BJ (cell line): Measurements from ENCODE around the gene RINL. TPM values are rescaled to one million over a fixed set of nuclear protein-coding genes. Genes with fewer than 3 reads are reported as not detected.

Source experiments
- CTCF ChIA-PET: fragments of 350-600 bp; formaldehyde crosslinking; extraction: SDS; loops from one replicate; lab custom pipeline; 2021; ENCODE audit warnings: antibody characterized with exemption, inconsistent platforms; lab: Yijun Ruan, JAX
- POLR2A ChIA-PET: fragments of 300-600 bp; sonication (Branson Sonifier 250); formaldehyde crosslinking; extraction: SDS; loops from one replicate; lab custom pipeline; 2021; ENCODE audit warnings: antibody characterized with exemption; lab: Charles Lee
- DNase-seq: peaks from one replicate; pipeline ENCODE4 v3.0.0-alpha.2; 2011; ENCODE audit warnings: low read depth
- H3K27me3 ChIP-seq: 2 replicates; pipeline ENCODE4 v1.6.0; 2011; ENCODE audit warnings: low read length; ENCODE audit not compliant: control insufficient read depth, insufficient read depth
- H3K36me3 ChIP-seq: 2 replicates; pipeline ENCODE4 v1.5.1; 2011; ENCODE audit warnings: low read length; ENCODE audit not compliant: control insufficient read depth, insufficient read depth
- H3K4me3 ChIP-seq: 2 replicates; pipeline ENCODE4 v1.5.1; 2011; ENCODE audit warnings: low read depth, mild to moderate bottlenecking, control low read depth, low read length
- CTCF ChIP-seq: IDR thresholded peaks from 2 replicates; pipeline ENCODE4 v1.5.1; 2011; ENCODE audit warnings: low read depth, mild to moderate bottlenecking, control low read depth, inconsistent platforms, low read length, moderate library complexity; ENCODE audit not compliant: insufficient read depth
- polyA plus RNA-seq: library from polyadenylated mRNA; depleted of rRNA; stranded (reverse); fragments of >200 nt; gene quantifications from 2 replicates; pipeline ENCODE4 v1.2.3, GENCODE V29; 2011

The RINL gene
- polyA plus RNA-seq, 1 experiment, result 1.9 TPM

GRCh38 chr19:38853214-38853613, 24.9 kb downstream of the RINL start:
- Histone ChIP-seq H3K27me3 (no peaks in the 10 kb centered on the region), H3K4me3 (peak overlapping the region; percentile 90), H3K36me3 (no peaks in the 10 kb centered on the region)
- TF ChIP-seq CTCF, result no peak
- ChIA-PET CTCF (interaction anchor here (0.8 to 3.2 kb wide), 8 partner anchors 8 to 216 kb away, joined by 3 to 16 read pairs (median 5); partner anchors contain the start of genes MRPS12 and SARS2), POLR2A (no interaction called here)
- no peak for DNase-seq

GRCh38 chr19:38852231-38853044, 25.6 kb downstream of the RINL start:
- no peak for DNase-seq
- Histone ChIP-seq H3K27me3 (no peaks in the 10 kb centered on the region), H3K36me3 (peaks cover 3% of the 10 kb centered on the region), H3K4me3 (peak overlapping the region; percentile 90)
- ChIA-PET POLR2A (interaction anchor here (0.5 to 0.6 kb wide), 2 partner anchors 193 to 314 kb away, joined by 5 to 9 read pairs; no protein-coding TSS in a partner anchor), CTCF (interaction anchor here (0.8 to 3.2 kb wide), 9 partner anchors 9 to 218 kb away, joined by 3 to 16 read pairs (median 5); partner anchors contain the start of genes MRPS12 and SARS2)
- TF ChIP-seq CTCF, result no peak

GRCh38 chr19:38851622-38852230, 26.3 kb downstream of the RINL start:
- POLR2A ChIA-PET, result interaction anchor here (0.5 to 1.0 kb wide), 4 partner anchors 20 to 313 kb away, joined by 3 to 9 read pairs (median 6); partner anchors contain the start of gene ECH1
- no peak for DNase-seq
- Histone ChIP-seq H3K27me3 (no peaks in the 10 kb centered on the region), H3K36me3 (peaks cover 5% of the 10 kb centered on the region), H3K4me3 (peak overlapping the region; percentile 90)
- no peak for TF ChIP-seq CTCF
- CTCF ChIA-PET, result interaction anchor here (1.0 to 3.2 kb wide), 5 partner anchors 10 to 218 kb away, joined by 3 to 16 read pairs (median 5); no protein-coding TSS in a partner anchor

- H3K27me3 ChIP-seq, result no peaks in the 10 kb centered on the region
- ChIA-PET CTCF (interaction anchor here (1.0 to 3.2 kb wide), 5 partner anchors 10 to 217 kb away, joined by 3 to 16 read pairs (median 3); partner anchors contain the start of genes MRPS12 and SARS2), POLR2A (interaction anchor here (0.6 to 1.0 kb wide), 4 partner anchors 12 to 202 kb away, joined by 3 to 9 read pairs (median 8); partner anchors contain the start of gene ECH1)
- no peak for DNase-seq
- peaks cover 9% of the 10 kb centered on the region for H3K36me3 ChIP-seq
- H3K4me3 ChIP-seq, result peak overlapping the region; percentile 90
- no peak for TF ChIP-seq CTCF
Observed at GRCh38 chr19:38850976-38851621, 27.0 kb downstream of the RINL start.
